IPS DF 6.9 (cell line): Measurements from ENCODE around the gene LRPPRC.
"Not testable (repeated sequence)": the region's sequence is repeated elsewhere in the genome, so short reads cannot be mapped to it uniquely, and the experiment has no call there.

ENCODE experiments used
- DNase-seq: peaks from one replicate; pipeline ENCODE4 v3.0.0-alpha.2; 2013; ENCODE audit warnings: low read depth, low spot score
- H3K27ac ChIP-seq: one replicate; pipeline ENCODE4 v1.5.1; 2013; ENCODE audit warnings: low read length, control low read depth
- H3K27me3 ChIP-seq: 2 replicates; pipeline ENCODE4 v1.6.1; 2013; ENCODE audit warnings: mild to moderate bottlenecking, low read length; ENCODE audit not compliant: control insufficient read depth, insufficient read depth
- H3K36me3 ChIP-seq: 2 replicates; pipeline ENCODE4 v1.6.1; 2013; ENCODE audit warnings: low read length; ENCODE audit not compliant: control insufficient read depth, insufficient read depth
- H3K4me1 ChIP-seq: 2 replicates; pipeline ENCODE4 v1.6.1; 2013; ENCODE audit warnings: low read length; ENCODE audit not compliant: control insufficient read depth, insufficient read depth
- H3K4me3 ChIP-seq: 2 replicates; pipeline ENCODE4 v1.5.1; 2013; ENCODE audit warnings: mild to moderate bottlenecking, low read length
- H3K9me3 ChIP-seq: 2 replicates; pipeline ENCODE4 v1.6.1; 2013; ENCODE audit warnings: low read length, inconsistent platforms; ENCODE audit not compliant: control insufficient read depth, insufficient read depth
- WGBS: extraction: QIAGEN DNeasy Blood & Tissue Kit; methylation state at CpG from one replicate; pipeline ENCODE4 v1.1.7; 2013; ENCODE audit warnings: mixed read lengths, missing lambda C conversion rate; ENCODE audit not compliant: insufficient read length, insufficient coverage; 5-methylcytosine and 5-hydroxymethylcytosine counted together

The LRPPRC gene

DNA sequence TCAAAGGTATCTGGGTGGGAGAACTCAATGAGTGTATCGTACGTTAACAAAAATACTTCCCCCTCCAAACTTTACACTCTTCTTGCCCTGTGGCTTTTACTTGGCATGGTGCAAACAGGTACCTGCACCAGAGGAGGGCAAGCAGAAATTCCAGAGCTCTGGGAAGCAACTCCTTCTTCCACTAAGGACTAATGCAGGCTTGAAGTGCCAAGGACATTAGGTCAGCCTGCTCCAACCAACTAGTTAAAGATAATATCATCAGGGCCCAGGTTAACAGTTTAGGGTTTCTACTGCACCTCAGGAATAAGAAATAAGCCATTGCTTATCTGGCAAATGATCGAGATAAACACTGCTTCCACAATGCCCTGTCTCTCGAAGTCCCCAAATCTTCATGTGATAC is 70.4 kb downstream of the LRPPRC start:
- Histone ChIP-seq H3K9me3 (no peaks in the 10 kb centered on the region), H3K4me3 (no peak overlapping the region), H3K27me3 (no peaks in the 10 kb centered on the region), H3K36me3 (peaks cover 8% of the 10 kb centered on the region; the same call in 1 of the 2 replicates), H3K27ac (no peak overlapping the region), H3K4me1 (no peaks in the 10 kb centered on the region)
- no CpG with 5 or more reads among the region's 4 CpGs for WGBS
- DNase-seq = no peak

DNA sequence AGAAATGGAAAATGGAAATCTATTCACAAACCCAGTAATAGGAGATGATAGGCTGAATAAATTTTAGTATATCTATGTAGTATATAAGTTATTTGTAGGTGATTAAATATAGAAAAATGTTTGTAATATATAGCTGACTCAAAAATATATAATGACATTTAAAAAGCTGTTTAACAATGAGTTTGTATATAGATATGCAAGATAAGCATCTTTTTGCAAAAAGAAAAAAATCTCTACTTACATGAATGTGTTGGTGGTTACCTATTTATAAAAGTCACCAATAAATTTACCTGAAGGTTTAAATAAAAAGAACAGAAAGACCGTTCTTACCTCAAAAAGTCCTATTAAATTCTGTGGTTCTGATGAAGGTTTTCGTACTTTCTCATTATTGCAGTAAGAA is 71.3 kb downstream of the LRPPRC start:
- Histone ChIP-seq H3K27ac (no peak overlapping the region), H3K4me3 (no peak overlapping the region), H3K27me3 (no peaks in the 10 kb centered on the region), H3K9me3 (no peaks in the 10 kb centered on the region), H3K36me3 (peaks cover 8% of the 10 kb centered on the region; the same call in 1 of the 2 replicates), H3K4me1 (no peaks in the 10 kb centered on the region)
- no CpG with 5 or more reads among the region's 2 CpGs for WGBS
- DNase-seq = no peak

DNA sequence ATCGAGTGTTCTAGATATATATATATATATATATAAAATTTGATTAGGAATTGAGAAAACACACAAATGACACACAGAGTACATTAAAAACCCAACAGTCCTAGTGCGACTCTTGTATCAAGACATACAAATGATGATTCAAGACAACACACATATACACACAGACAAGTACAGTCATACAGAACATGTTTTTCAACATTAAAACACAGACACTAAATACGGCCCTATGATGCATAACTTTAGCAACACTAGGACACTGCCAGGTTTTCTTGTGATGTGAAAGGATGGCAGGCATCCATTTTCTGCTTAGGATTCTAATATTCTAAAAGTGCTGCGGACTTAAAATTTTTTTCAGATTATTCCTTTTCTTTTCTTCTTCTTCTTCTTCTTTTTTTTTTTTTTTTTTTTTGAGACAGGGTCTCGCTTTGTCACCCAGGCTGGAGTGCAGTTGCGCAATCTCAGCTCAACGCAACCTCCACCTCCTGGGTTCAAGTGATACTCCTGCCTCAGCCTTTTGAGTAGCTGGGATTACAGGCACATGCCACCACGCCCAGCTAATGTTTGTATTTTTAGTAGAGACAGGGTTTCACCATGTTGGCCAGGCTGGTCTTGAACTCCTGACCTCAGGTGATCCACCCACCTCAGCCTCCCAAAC is 84.5 kb downstream of the LRPPRC start:
- H3K4me3 ChIP-seq, H3K36me3 ChIP-seq, H3K27ac ChIP-seq, H3K9me3 ChIP-seq, H3K27me3 ChIP-seq, DNase-seq, H3K4me1 ChIP-seq: not testable (repeated sequence)
- no CpG with 5 or more reads among the region's 8 CpGs for whole genome bisulfite sequencing

DNA sequence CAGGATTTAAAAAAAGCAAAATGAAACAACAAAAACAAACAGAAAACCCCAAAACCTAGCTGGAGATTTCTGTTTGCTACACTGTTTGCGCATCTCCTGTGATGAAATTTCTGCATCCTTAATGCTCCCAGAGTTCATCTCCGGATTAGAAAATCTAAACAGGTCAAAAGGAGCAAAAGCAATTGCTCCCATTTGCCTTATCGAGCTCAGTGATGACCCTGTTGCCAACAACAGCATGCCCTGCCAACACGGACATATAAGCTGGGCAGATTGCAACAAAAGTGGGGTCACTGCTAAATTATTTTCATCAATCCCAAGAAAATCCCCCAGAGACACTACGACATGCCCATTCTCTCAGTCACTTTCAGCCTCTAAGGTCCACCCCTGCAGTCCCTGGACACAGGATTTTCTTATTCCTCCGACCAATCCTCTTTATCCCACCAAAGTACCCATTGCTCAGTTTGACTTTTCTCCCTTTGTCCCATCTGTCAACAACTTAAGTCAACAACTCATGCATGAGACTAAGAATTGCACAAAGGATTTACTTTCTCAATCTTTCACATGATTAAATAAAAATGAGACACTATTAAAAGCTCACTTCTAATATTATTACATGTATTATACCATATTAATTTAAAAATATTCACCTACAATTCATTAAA is 89.2 kb downstream of the LRPPRC start:
- no CpG with 5 or more reads among the region's 6 CpGs for WGBS
- H3K4me3 ChIP-seq = no peak overlapping the region
- no peaks in the 10 kb centered on the region for H3K9me3 ChIP-seq
- H3K27me3 ChIP-seq = no peaks in the 10 kb centered on the region
- no peak for DNase-seq
- H3K27ac ChIP-seq = no peak overlapping the region
- H3K36me3 ChIP-seq = peaks cover 2% of the 10 kb centered on the region; the same call in 1 of the 2 replicates
- H3K4me1 ChIP-seq = no peaks in the 10 kb centered on the region

DNA sequence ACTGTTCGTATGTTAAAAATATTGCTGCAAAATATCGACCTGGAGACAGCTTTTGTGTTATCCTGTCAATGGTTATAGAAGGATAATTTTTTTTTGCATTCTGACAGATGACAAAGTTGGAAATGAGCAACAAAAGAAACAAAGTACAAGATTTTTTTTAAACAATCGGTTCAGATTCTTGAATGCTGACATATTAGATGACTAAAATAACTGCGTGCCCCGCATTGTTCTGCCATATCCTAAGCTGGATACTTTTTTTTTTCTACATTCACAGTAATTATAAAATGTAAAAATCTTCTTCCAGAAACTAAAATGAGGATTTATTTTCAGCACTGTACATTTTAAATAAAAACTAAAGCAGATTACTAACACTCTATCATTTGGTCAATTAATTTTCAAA is 89.9 kb downstream of the LRPPRC start:
- Histone ChIP-seq H3K27ac (no peak overlapping the region), H3K9me3 (no peaks in the 10 kb centered on the region), H3K4me3 (no peak overlapping the region), H3K4me1 (no peaks in the 10 kb centered on the region), H3K36me3 (peaks cover 5% of the 10 kb centered on the region; the same call in 1 of the 2 replicates), H3K27me3 (no peaks in the 10 kb centered on the region)
- WGBS = no CpG with 5 or more reads among the region's 5 CpGs
- DNase-seq = no peak

DNA sequence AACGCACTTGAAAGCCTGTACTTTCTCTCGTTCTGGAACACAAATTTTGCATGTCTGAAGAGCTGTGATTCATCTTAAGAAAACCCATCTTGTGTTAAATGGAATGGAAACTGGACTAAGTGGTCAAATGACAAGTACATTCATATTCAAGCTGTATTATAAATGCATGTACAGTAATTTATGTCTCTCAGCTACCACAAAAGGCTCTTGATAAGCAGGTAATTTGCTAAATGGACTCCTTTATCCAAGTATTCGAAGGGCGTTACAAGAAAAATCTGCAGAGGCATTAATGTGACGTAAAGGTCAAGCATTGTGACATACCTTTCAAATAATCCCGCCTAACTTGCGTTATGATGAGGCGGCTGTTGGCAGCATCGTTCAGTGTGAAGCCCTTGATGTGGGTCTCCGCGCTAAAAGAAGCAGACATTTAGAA is 90.4 kb downstream of the LRPPRC start:
- WGBS = no CpG with 5 or more reads among the region's 11 CpGs
- H3K9me3 ChIP-seq = no peaks in the 10 kb centered on the region
- DNase-seq = no peak
- no peak overlapping the region for H3K27ac ChIP-seq
- no peaks in the 10 kb centered on the region for H3K27me3 ChIP-seq
- H3K4me1 ChIP-seq = no peaks in the 10 kb centered on the region
- H3K36me3 ChIP-seq = peaks cover 5% of the 10 kb centered on the region; the same call in 1 of the 2 replicates
- no peak overlapping the region for H3K4me3 ChIP-seq

DNA sequence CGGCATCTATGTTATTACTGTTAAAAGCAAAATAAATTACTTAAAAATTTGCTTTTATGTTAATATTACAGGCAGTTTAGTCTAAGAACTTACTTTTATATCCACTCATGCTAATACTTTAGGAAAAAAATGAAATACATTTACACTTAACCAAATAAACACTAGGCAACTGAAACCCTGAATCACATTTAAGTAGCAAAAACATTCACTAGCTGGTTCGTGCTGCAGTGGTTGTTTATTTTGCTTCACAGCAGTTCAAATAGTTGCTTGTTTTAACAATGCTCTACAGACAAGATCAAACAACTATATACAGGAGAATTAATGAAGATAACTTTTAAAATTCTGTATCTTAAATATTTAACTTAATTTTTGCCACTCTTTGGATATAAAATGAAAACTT is 96.2 kb downstream of the LRPPRC start:
- no CpG with 5 or more reads among the region's 2 CpGs for WGBS
- Histone ChIP-seq H3K9me3 (no peaks in the 10 kb centered on the region), H3K27me3 (no peaks in the 10 kb centered on the region), H3K4me3 (no peak overlapping the region), H3K27ac (no peak overlapping the region), H3K36me3 (peaks cover 17% of the 10 kb centered on the region; the same call in 1 of the 2 replicates), H3K4me1 (no peaks in the 10 kb centered on the region)
- DNase-seq = no peak

DNA sequence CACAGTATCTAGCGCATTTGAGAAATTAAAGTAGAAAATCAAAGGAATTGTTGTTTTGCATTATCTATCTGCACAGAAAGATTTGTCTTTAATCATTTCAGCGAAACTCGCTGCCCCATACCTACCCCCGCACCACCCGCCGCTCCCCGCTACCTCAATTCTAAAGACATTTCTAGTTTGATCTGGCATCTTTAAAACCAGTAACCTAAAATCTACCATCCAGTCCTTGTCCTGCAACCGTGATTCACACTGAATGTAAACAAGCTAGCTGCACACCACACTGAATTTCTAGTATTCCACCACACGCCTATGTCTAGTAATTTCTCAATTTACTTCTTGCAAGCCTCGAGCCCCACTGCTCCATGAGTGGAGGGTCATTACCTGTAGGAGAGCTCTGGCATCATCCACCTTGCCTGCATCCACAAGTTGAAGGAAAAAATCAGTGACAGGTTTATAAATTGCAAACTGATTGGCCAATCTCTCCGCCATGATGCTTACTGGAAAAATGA is 96.9 kb downstream of the LRPPRC start:
- no CpG with 5 or more reads among the region's 11 CpGs for WGBS
- Histone ChIP-seq H3K27ac (no peak overlapping the region), H3K4me1 (no peaks in the 10 kb centered on the region), H3K27me3 (no peaks in the 10 kb centered on the region), H3K4me3 (no peak overlapping the region), H3K36me3 (peaks cover 19% of the 10 kb centered on the region; the same call in 1 of the 2 replicates), H3K9me3 (no peaks in the 10 kb centered on the region)
- no peak for DNase-seq

DNA sequence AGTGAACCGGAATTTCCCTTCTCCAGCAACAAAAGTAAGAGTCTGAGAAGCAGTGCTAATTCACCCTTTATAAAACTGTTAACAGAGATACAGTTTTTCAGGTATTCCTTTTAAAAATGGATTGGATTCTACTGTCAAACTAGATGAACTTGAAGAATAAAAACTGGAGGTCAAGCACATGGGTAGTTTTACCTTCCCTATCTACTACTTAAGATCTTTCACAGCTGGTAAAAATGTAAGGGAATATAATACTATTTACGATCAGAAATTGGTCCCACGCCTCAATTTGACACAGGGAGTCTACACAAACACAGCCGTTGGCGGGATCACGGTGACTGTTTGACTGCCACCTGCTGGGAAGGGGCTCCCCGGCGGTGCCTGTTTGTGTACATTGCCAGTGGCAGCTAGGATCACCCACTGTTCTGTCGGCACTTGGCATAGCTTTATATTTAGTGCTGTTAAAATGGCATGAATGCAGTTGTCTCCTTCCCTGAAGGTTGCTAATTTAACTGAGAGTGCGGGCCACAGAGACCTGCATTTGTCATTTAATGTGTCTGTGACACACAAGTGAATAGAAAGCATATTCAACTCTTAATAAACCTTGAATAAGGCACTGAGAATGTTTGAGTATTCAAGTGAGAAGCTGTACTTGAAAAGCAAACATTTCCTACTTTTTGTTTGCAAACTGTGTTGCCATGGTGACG is 97.5 kb downstream of the LRPPRC start:
- Histone ChIP-seq H3K27me3 (no peaks in the 10 kb centered on the region), H3K9me3 (no peaks in the 10 kb centered on the region), H3K36me3 (peaks cover 21% of the 10 kb centered on the region; the same call in 1 of the 2 replicates), H3K4me1 (no peaks in the 10 kb centered on the region), H3K27ac (no peak overlapping the region), H3K4me3 (no peak overlapping the region)
- DNase-seq = no peak
- no CpG with 5 or more reads among the region's 11 CpGs for WGBS

DNA sequence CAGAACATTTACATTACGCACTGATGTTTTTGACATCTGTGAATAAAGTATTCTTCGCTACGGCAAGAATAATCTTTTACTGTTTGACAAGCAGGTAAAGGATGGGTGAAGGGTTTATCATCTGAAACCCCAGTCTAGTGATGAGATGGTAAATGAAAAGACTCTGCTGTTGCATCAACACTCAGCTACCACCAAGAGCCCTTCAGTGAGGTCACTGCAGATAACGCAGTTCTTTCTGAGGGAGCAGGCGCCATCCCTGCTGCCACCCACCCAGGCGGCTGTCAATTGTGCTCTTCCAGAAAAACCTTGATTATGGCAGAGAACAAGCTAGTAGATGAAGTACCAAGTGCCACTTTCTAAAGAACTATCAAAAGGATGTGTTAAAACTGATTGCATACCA is 98.3 kb downstream of the LRPPRC start:
- Histone ChIP-seq H3K27me3 (no peaks in the 10 kb centered on the region), H3K9me3 (no peaks in the 10 kb centered on the region), H3K27ac (no peak overlapping the region), H3K4me1 (no peaks in the 10 kb centered on the region), H3K4me3 (no peak overlapping the region), H3K36me3 (peaks cover 25% of the 10 kb centered on the region; the same call in 1 of the 2 replicates)
- DNase-seq = no peak
- no CpG with 5 or more reads among the region's 6 CpGs for WGBS
